ENCODE results near the gene SOHLH1.

SOHLH1 gene

DNA sequence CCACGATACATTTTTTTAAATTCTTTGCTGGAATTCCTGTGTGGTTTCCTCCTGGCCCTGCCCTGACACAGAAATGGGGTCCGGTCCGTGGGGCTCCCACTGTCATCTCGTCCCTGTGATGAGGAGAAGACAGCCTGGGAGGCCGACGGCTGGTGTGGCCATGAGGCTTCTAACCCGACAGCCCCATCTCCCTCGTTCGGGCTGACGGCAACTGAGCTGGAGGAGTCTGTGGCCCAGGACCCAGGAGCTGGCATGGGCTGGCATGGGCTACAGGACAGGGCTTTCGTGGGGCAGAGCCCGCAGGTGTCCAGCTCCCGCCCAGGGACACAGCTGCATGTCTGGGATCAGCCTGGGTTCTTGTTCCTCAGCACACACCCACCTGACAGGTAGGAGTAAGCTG lies 22.4 kb downstream of the SOHLH1 start:
- TF ChIP-seq TAF1 (IDR thresholded peaks at IDR 0.05; ENCODE audit: borderline replicate concordance, insufficient read depth, low read length): no peak
- TF ChIP-seq SIN3A (IDR thresholded peaks at IDR 0.05; ENCODE audit: borderline replicate concordance, insufficient read depth, low read length): no peak
- TF ChIP-seq FOXP2 (optimal IDR thresholded peaks at IDR 0.05; ENCODE audit: borderline replicate concordance, extremely low read depth, extremely low read length, insufficient read depth): no peak
- TF ChIP-seq, protein P1, sequence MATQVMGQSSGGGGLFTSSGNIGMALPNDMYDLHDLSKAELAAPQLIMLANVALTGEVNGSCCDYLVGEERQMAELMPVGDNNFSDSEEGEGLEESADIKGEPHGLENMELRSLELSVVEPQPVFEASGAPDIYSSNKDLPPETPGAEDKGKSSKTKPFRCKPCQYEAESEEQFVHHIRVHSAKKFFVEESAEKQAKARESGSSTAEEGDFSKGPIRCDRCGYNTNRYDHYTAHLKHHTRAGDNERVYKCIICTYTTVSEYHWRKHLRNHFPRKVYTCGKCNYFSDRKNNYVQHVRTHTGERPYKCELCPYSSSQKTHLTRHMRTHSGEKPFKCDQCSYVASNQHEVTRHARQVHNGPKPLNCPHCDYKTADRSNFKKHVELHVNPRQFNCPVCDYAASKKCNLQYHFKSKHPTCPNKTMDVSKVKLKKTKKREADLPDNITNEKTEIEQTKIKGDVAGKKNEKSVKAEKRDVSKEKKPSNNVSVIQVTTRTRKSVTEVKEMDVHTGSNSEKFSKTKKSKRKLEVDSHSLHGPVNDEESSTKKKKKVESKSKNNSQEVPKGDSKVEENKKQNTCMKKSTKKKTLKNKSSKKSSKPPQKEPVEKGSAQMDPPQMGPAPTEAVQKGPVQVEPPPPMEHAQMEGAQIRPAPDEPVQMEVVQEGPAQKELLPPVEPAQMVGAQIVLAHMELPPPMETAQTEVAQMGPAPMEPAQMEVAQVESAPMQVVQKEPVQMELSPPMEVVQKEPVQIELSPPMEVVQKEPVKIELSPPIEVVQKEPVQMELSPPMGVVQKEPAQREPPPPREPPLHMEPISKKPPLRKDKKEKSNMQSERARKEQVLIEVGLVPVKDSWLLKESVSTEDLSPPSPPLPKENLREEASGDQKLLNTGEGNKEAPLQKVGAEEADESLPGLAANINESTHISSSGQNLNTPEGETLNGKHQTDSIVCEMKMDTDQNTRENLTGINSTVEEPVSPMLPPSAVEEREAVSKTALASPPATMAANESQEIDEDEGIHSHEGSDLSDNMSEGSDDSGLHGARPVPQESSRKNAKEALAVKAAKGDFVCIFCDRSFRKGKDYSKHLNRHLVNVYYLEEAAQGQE (IDR thresholded peaks at IDR 0.05; ENCODE audit: insufficient read depth in 1 of 2, low read depth in 2 of 2, low read length in 2 of 2): no peak
- TF ChIP-seq POLR2AphosphoS5 (IDR thresholded peaks at IDR 0.05; ENCODE audit: low read depth, low read length): no peak

DNA sequence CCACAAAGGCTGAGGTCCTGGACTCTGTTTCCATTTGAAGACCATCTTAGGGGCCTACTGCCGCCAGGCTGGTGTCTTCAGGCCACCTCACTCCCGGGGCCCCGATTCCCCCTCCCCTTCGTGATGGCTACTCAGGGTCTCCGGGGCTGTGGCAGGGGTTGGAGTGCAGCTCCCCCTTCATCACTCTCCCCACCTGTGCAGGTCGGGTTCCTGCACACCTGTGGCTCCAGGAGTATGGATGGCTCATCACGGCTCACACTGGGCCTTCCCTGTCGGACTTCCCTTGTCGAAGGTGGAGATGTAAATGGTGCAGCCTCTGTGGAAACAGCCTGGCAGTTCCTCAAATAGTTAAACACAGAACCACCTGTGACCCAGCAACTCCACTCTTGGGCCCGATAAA lies 24.3 kb downstream of the SOHLH1 start:
- TF ChIP-seq TAF1 (IDR thresholded peaks at IDR 0.05; ENCODE audit: borderline replicate concordance, insufficient read depth, low read length) (no peak), SIN3A (IDR thresholded peaks at IDR 0.05; ENCODE audit: borderline replicate concordance, insufficient read depth, low read length) (no peak), POLR2AphosphoS5 (IDR thresholded peaks at IDR 0.05; ENCODE audit: low read depth, low read length) (no peak), FOXP2 (optimal IDR thresholded peaks at IDR 0.05; ENCODE audit: borderline replicate concordance, extremely low read depth, extremely low read length, insufficient read depth) (no peak)
- TF ChIP-seq, protein P1 (IDR thresholded peaks at IDR 0.05; ENCODE audit: insufficient read depth in 1 of 2, low read depth in 2 of 2, low read length in 2 of 2): no peak

DNA sequence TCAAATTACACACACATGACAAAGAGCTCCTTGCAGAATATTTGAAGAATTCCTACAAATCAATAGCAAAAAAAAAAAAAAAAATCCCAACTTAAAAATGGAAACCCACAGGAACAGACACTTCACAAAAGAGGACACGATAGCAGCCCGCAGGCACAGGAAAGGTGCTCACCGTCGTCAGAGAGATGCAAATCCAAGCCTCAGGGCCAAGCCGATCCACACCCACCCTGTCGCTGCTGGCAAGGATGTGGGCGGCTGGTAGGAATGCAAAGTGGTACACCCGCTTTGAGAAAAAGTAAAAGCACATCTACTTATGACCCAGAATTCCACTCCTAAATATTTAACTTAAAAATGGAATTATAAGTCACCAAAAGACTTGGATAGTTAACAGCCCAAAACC lies 25.3 kb downstream of the SOHLH1 start:
- TF ChIP-seq FOXP2 (optimal IDR thresholded peaks at IDR 0.05; ENCODE audit: borderline replicate concordance, extremely low read depth, extremely low read length, insufficient read depth) (no peak), SIN3A (IDR thresholded peaks at IDR 0.05; ENCODE audit: borderline replicate concordance, insufficient read depth, low read length) (no peak), POLR2AphosphoS5 (IDR thresholded peaks at IDR 0.05; ENCODE audit: low read depth, low read length) (no peak), TAF1 (IDR thresholded peaks at IDR 0.05; ENCODE audit: borderline replicate concordance, insufficient read depth, low read length) (no peak)
- TF ChIP-seq, protein P1 (IDR thresholded peaks at IDR 0.05; ENCODE audit: insufficient read depth in 1 of 2, low read depth in 2 of 2, low read length in 2 of 2): no peak

DNA sequence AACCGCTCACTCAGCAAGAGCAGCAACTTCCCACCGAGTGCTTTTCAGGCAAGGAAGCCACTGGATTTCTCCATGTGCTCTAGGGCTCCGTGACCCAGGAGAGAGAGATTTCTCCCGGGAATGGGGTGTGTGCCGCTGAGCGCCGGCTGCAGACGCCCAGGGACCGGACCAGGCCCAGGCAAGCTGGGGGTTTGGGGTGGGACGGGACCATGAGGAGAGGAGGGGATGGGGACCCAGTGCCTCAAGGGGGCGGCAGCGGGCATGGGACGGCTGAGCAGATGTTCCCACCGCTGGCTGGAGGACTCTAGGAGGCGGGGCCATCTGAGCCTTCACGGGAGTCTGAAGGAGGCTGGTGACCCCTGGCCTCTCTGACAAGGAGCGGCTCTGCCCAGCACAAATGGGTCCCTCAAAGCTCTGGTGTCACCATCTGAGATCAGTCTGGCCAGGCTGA lies 27.7 kb downstream of the SOHLH1 start:
- TF ChIP-seq TAF1 (IDR thresholded peaks at IDR 0.05; ENCODE audit: borderline replicate concordance, insufficient read depth, low read length) (no peak), SIN3A (IDR thresholded peaks at IDR 0.05; ENCODE audit: borderline replicate concordance, insufficient read depth, low read length) (no peak), POLR2AphosphoS5 (IDR thresholded peaks at IDR 0.05; ENCODE audit: low read depth, low read length) (no peak), FOXP2 (optimal IDR thresholded peaks at IDR 0.05; ENCODE audit: borderline replicate concordance, extremely low read depth, extremely low read length, insufficient read depth) (no peak)
- TF ChIP-seq, protein P1 (IDR thresholded peaks at IDR 0.05; ENCODE audit: insufficient read depth in 1 of 2, low read depth in 2 of 2, low read length in 2 of 2): no peak

Measured in PFSK-1 (cell line).